Retinal pigment epithelial cell (primary cell): ENCODE results near the gene MEOX1.

Source experiments
- DNase-seq: peaks from one replicate; pipeline ENCODE4 v3.0.0-alpha.2; 2010; ENCODE audit warnings: low read depth
- H3K4me3 ChIP-seq: 2 replicates; pipeline ENCODE4 v1.5.1; 2011; ENCODE audit warnings: mild to moderate bottlenecking, low read length, control low read depth, moderate library complexity
- TF ChIP-seq, protein P1 (sequence below): conservative IDR thresholded peaks from 2 replicates; pipeline ENCODE4 v1.5.1; 2011; ENCODE audit warnings: low read depth, low read length, control low read depth, inconsistent platforms

Gene MEOX1

DNA sequence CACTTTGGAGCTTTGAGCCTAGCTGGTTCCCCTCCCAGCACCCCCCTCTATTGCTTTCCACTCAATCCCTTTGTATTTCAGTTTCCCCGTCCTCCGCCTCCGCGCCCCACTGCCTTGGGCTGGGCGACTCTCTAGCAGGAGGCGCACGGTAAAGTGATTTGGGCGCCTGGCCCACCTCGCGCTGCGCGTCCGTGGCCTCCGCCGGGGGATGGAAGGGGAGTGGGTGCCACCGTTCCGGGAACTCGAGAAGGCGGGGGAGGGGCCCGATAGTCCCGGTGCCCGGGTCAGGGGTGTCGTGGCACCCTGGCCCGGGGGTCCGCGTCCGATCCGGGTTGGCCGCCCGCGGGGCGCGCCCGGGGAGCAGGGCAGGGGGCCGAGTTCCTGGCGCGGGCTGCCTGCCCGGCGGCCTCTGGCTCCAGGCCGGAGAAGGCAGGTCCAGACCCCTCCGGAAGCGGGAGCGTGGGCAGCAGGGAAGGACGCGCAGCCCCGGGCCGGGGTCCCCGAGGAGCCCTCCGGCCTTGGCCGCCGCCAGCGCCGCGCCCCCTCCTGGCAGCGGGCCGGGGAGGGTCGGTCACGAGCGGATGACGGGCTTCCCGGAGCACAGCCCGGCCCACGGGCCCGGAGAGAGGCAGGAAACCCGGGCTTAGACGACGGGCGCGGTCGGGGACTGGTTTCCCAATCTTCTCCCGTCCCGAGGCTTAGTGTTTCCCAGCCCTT lies 15.8 kb downstream of the MEOX1 start:
- peak; percentile 4 for DNase-seq
- H3K4me3 ChIP-seq, result peak overlapping the region; percentile 28
- TF ChIP-seq, protein P1, sequence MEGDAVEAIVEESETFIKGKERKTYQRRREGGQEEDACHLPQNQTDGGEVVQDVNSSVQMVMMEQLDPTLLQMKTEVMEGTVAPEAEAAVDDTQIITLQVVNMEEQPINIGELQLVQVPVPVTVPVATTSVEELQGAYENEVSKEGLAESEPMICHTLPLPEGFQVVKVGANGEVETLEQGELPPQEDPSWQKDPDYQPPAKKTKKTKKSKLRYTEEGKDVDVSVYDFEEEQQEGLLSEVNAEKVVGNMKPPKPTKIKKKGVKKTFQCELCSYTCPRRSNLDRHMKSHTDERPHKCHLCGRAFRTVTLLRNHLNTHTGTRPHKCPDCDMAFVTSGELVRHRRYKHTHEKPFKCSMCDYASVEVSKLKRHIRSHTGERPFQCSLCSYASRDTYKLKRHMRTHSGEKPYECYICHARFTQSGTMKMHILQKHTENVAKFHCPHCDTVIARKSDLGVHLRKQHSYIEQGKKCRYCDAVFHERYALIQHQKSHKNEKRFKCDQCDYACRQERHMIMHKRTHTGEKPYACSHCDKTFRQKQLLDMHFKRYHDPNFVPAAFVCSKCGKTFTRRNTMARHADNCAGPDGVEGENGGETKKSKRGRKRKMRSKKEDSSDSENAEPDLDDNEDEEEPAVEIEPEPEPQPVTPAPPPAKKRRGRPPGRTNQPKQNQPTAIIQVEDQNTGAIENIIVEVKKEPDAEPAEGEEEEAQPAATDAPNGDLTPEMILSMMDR, result peak; percentile 13

DNA sequence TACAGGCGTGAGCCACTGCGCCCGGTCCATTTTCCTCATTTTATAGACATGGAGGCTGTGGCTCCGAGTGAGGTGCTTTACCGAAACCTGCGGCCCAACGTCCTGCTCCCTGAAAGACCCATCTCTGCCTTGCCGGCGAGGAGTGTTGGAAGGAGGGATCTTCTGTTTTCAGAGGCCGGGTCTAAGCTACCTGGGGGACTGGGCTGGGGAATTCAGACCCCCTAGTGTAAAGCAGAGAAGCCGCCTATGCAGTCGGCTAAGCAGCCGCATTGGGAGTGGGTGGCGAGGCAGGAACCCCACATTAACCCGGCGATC lies 16.3 kb downstream of the MEOX1 start:
- TF ChIP-seq, protein P1, result no peak
- no peak overlapping the region for H3K4me3 ChIP-seq

DNA sequence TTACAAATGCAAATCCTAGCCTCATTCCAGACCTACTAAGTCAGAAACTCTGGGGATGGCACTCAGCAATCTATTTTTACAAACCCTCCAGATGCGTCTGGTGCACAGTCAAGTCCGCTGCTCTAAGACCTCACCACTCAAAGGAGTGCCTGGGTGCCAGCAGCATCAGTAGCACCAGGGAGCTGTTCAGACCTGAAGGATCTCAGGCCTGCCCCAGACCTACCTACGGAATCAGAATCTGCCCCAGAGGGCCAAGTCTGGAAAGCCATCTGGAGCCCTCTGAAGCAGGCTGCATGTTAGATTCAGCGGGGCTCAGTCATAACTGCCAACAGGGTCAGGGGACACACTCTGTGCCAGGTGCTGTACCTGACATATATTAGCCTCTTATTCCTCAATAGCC lies 17.6 kb downstream of the MEOX1 start:
- DNase-seq, result no peak
- TF ChIP-seq, protein P1, result no peak
- no peak overlapping the region for H3K4me3 ChIP-seq

More for the DNA sequence above, 16.3 kb downstream of the MEOX1 start:
- no peak for DNase-seq

DNA sequence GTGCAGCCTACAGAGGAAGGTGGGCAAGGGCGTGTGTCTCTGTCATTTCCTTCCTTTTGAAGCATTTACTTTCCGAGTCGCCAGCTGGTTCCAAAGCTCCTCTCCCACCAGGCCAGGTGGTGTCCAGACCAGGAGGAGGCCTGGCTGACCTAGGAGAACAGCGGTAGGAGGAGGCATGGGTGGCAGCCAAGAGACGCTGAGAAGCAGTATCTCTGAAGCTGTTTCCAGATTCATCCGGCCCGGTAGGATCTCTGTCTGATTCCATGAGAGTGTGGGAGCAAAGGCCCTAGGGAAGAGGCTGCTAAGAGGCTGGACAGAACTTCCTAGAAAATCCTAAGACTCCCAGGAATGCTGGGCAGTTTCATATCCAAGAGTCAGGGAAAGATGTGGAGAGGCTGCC lies 20.3 kb downstream of the MEOX1 start:
- TF ChIP-seq, protein P1, result no peak
- no peak overlapping the region for H3K4me3 ChIP-seq
- DNase-seq, result no peak

DNA sequence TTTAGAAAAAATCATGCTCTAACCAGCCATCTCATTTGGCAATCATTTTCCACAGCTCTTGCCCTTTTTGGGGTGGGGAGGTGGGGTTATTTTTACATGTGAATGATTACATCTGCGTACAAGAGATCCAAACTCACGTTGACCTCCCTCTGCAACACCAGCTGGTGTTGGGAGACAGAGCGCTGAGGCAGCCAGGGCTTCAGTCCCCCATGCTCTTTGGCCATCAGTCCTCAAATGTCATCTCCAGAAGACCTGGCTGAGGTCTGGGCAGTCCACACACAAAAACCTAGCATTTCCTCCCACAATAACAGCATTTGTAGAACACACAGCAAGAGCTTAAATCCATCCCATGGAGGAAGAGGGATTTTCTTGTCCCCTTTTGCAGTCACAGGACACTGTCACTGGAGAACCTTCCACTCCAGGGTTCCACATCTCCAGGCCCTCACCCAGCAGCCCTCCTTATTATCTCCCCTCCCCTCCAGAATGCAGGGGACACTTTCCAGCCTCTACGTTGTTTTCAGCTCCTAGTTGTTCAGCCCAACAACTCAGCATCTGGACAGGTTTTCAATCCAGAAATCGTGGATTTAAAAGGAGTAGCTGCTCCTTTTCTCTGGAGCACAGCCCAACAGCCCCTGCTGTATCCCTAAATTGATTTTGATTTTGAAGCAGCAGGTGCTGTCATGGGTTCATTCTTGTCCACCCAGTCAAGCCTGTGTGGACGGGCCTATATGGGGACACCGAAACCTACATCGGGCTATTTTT lies 21.1 kb downstream of the MEOX1 start:
- no peak for DNase-seq
- TF ChIP-seq, protein P1, result no peak
- no peak overlapping the region for H3K4me3 ChIP-seq

DNA sequence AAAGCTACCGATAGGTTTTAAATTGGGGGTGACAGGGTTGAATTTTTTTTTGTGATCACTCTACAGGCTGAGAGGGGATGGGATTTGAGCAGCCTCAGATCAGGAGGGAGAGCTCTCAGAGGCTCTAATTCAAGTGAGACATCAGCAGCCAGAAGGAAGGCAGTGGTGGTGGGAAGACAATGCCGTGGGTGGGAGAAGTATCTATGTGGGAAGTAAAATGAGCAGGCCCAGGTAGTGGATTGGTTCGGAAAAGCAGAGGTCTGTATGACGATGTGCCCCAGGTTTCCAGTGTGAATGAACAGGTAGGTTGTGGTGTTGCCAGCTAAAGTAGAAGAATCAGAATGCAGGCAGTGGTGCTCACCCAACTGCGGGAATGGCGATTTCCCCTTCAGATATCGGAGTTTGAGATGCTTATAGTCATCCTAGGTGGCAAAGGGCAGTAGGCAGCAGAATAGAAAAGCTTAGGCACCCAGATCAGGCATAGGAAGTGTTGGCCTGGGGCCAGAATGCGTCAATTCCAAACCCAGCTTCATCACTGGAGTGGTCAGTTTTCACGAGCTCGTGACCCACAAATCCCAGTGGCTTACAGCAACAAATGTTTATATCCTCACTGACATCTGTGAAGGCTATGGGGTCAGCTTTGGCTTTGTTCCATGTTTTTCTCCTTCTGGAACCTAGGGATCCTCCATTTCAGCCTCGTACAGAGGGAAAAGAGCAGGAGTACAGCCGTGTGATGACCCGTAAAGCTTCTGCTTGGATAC lies 24.0 kb downstream of the MEOX1 start:
- no peak overlapping the region for H3K4me3 ChIP-seq
- TF ChIP-seq, protein P1, result no peak
- peak; percentile 30 for DNase-seq
